GM19240 (cell line): ENCODE results near the gene DNAH12.
"Not testable (repeated sequence)": the region's sequence is repeated elsewhere in the genome, so short reads cannot be mapped to it uniquely, and the experiment has no call there.

ENCODE experiments used
- DNase-seq: peaks from one replicate; pipeline ENCODE4 v3.0.0; 2011; ENCODE audit warnings: low spot score; ENCODE audit not compliant: insufficient read length

Gene DNAH12

GRCh38 chr3:57411715-57412114 lies 132.4 kb downstream of the DNAH12 start:
- no peak for DNase-seq

- no peak for DNase-seq
Observed at GRCh38 chr3:57409471-57409870, 134.7 kb downstream of the DNAH12 start.

- DNase-seq = no peak
Observed at GRCh38 chr3:57402675-57403074, 141.5 kb downstream of the DNAH12 start.

GRCh38 chr3:57397175-57398026 lies 146.7 kb downstream of the DNAH12 start:
- DNase-seq = peak; percentile 35

- DNase-seq = no peak
Observed at GRCh38 chr3:57393977-57394376, 150.2 kb downstream of the DNAH12 start.

GRCh38 chr3:57391767-57392166 lies 152.4 kb downstream of the DNAH12 start:
- DNase-seq = no peak

- DNase-seq = no peak
Observed at GRCh38 chr3:57389271-57389670, 154.9 kb downstream of the DNAH12 start.

- DNase-seq = no peak
Observed at GRCh38 chr3:57386307-57386706, 157.8 kb downstream of the DNAH12 start.

GRCh38 chr3:57385498-57385897 lies 158.6 kb downstream of the DNAH12 start:
- DNase-seq = no peak

GRCh38 chr3:57383838-57384237 lies 160.3 kb downstream of the DNAH12 start:
- DNase-seq = no peak

- DNase-seq = no peak
Observed at GRCh38 chr3:57383406-57383805, 160.7 kb downstream of the DNAH12 start.

GRCh38 chr3:57382933-57383332 lies 161.2 kb downstream of the DNAH12 start:
- no peak for DNase-seq

- DNase-seq = no peak
Observed at GRCh38 chr3:57370341-57370740, 173.8 kb downstream of the DNAH12 start.

GRCh38 chr3:57365089-57365488 lies 179.1 kb downstream of the DNAH12 start:
- DNase-seq = not testable (repeated sequence)

GRCh38 chr3:57356275-57356674 lies 187.9 kb downstream of the DNAH12 start:
- DNase-seq = not testable (repeated sequence)

GRCh38 chr3:57354768-57355167 lies 189.4 kb downstream of the DNAH12 start:
- no peak for DNase-seq

GRCh38 chr3:57350271-57350670 lies 193.9 kb downstream of the DNAH12 start:
- no peak for DNase-seq

- DNase-seq = not testable (repeated sequence)
Observed at GRCh38 chr3:57339071-57339642, 205.0 kb downstream of the DNAH12 start.

- not testable (repeated sequence) for DNase-seq
Observed at GRCh38 chr3:57338272-57339070, 205.7 kb downstream of the DNAH12 start.

- no peak for DNase-seq
Observed at GRCh38 chr3:57335283-57335938, 208.7 kb downstream of the DNAH12 start.

GRCh38 chr3:57331078-57331610 lies 213.0 kb downstream of the DNAH12 start:
- DNase-seq = no peak
